Keratinocyte (primary cell): Measurements from ENCODE around the gene DRP2. TPM values are rescaled to one million over a fixed set of nuclear protein-coding genes. Genes with fewer than 3 reads are reported as not detected.

Experiments used
- DNase-seq: peaks from one replicate; pipeline ENCODE4 v3.0.0-alpha.2; 2011; ENCODE audit warnings: low read depth, missing footprints, low spot score
- FAIRE-seq: peaks from 2 replicates; lab custom pipeline; 2011; peaks lifted over from hg19 to GRCh38; lab: Jason Lieb, UNC
- H2AFZ ChIP-seq: 2 replicates; pipeline ENCODE4 v1.6.0; 2012; ENCODE audit warnings: low read length, control low read depth, inconsistent platforms; ENCODE audit not compliant: control insufficient read depth
- H3K27ac ChIP-seq: 2 replicates; pipeline ENCODE4 v1.5.1; 2011; ENCODE audit warnings: low read length; ENCODE audit not compliant: control insufficient read depth, insufficient read depth
- H3K27me3 ChIP-seq: 3 replicates; pipeline ENCODE4 v1.6.0; 2011; ENCODE audit warnings: low read length; ENCODE audit not compliant: control insufficient read depth, insufficient read depth; ENCODE audit errors: extremely low read depth
- H3K36me3 ChIP-seq, 2 experiments: 2 replicates in 1 of 2; 3 replicates in 1 of 2; pipeline ENCODE4 v1.5.1; 2011; ENCODE audit warnings: low read length in 2 of 2, mild to moderate bottlenecking in 1 of 2; ENCODE audit not compliant: control insufficient read depth in 2 of 2, insufficient read depth in 2 of 2; ENCODE audit errors: extremely low read depth in 1 of 2
- H3K4me1 ChIP-seq: 3 replicates; pipeline ENCODE4 v1.5.1; 2011; ENCODE audit warnings: low read length; ENCODE audit not compliant: control insufficient read depth, insufficient read depth; ENCODE audit errors: extremely low read depth
- H3K4me2 ChIP-seq: 3 replicates; pipeline ENCODE4 v1.6.0; 2011; ENCODE audit warnings: low read depth, low read length; ENCODE audit not compliant: control insufficient read depth, insufficient read depth; ENCODE audit errors: extremely low read depth
- H3K4me3 ChIP-seq, 3 experiments: fragments of 200-600 bp in 1 of 3; sonication (generic) in 1 of 3; 2 replicates in 2 of 3; 3 replicates in 1 of 3; pipeline ENCODE4 v1.5.1; 2011 to 2016; ENCODE audit warnings: low read length in 3 of 3, mild to moderate bottlenecking in 3 of 3, control low read depth in 2 of 3, inconsistent platforms in 1 of 3, low read depth in 1 of 3, mixed read lengths in 1 of 3, mixed run types in 1 of 3, moderate library complexity in 1 of 3; ENCODE audit not compliant: control insufficient read depth in 2 of 3, insufficient read depth in 2 of 3; ENCODE audit errors: extremely low read depth in 1 of 3
- H3K79me2 ChIP-seq: 2 replicates; pipeline ENCODE4 v1.6.0; 2012; ENCODE audit warnings: low read length; ENCODE audit not compliant: control insufficient read depth, insufficient read depth
- H3K9ac ChIP-seq: 3 replicates; pipeline ENCODE4 v1.6.0; 2011; ENCODE audit warnings: low read length; ENCODE audit not compliant: control insufficient read depth, insufficient read depth; ENCODE audit errors: extremely low read depth
- H3K9me1 ChIP-seq: 3 replicates; pipeline ENCODE4 v1.6.0; 2011; ENCODE audit warnings: low read length; ENCODE audit not compliant: control insufficient read depth, insufficient read depth; ENCODE audit errors: extremely low read depth
- H3K9me3 ChIP-seq: 2 replicates; pipeline ENCODE4 v1.5.1; 2012; ENCODE audit warnings: low read depth, low read length; ENCODE audit not compliant: control insufficient read depth
- H4K20me1 ChIP-seq: 3 replicates; pipeline ENCODE4 v1.6.0; 2011; ENCODE audit warnings: low read length; ENCODE audit not compliant: control insufficient read depth, insufficient read depth; ENCODE audit errors: extremely low read depth
- CTCF ChIP-seq, 3 experiments: IDR thresholded peaks in 1 of 3; conservative IDR thresholded peaks in 1 of 3; optimal IDR thresholded peaks in 1 of 3; 2 replicates in 2 of 3; 3 replicates in 1 of 3; pipeline versions ENCODE3 to v1.5.1; 2011; ENCODE audit warnings: low read length in 3 of 3, mild to moderate bottlenecking in 3 of 3, moderate library complexity in 2 of 3, control low read depth in 1 of 3, inconsistent platforms in 1 of 3; ENCODE audit not compliant: insufficient read depth in 2 of 3; ENCODE audit errors: extremely low read depth in 1 of 3
- EZH2 ChIP-seq: IDR thresholded peaks from one replicate; pipeline ENCODE4 v1.6.1; 2012; ENCODE audit warnings: inconsistent platforms, mild to moderate bottlenecking, low read length, moderate library complexity
- dilution Hi-C: fragments of 300-500 bp; cut with MboI; formaldehyde crosslinking; loops from one replicate; pipeline ENCODE4 v1.7.0; 2020; ENCODE audit warnings: low sequenced_read_pairs; ENCODE audit not compliant: extremely low pct_ligation_motif_present
- polyA plus RNA-seq, 5 experiments: library from polyadenylated mRNA; depleted of rRNA in 3 of 5; stranded (reverse) in 3 of 5; stranded (forward) in 1 of 5; unstranded in 1 of 5; fragments of >200 nt; gene quantifications; 1 replicate in 1 of 5; 2 replicates in 3 of 5; 3 replicates in 1 of 5; pipeline versions ENCODE4 v1.2.1 to v1.2.3, GENCODE V29; 2011 to 2012; ENCODE audit warnings: missing spikeins in 2 of 5, low read depth in 1 of 5, low replicate concordance in 1 of 5

The DRP2 gene
- polyA plus RNA-seq, 1 donor (not counting 4 experiments of a cell fraction or from before 2014, with no cell fraction given), result 0.08 TPM

- no peaks in the 10 kb centered on the region for H3K4me1 ChIP-seq
- no peak for DNase-seq
- no peak overlapping the region for H3K4me3 ChIP-seq
- H4K20me1 ChIP-seq, result no peaks in the 10 kb centered on the region
- H2AFZ ChIP-seq, result no peak overlapping the region
- FAIRE-seq, result no peak
- H3K27me3 ChIP-seq, result no peaks in the 10 kb centered on the region
- no peak overlapping the region for H3K27ac ChIP-seq
- no peak overlapping the region for H3K4me2 ChIP-seq
- no peaks in the 10 kb centered on the region for H3K9me1 ChIP-seq
- no peaks in the 10 kb centered on the region for H3K9me3 ChIP-seq
- TF ChIP-seq CTCF (optimal IDR thresholded peaks at IDR 0.05 in 1 of 3, IDR thresholded peaks at IDR 0.05 in 1 of 3, conservative IDR thresholded peaks at IDR 0.05 in 1 of 3; ENCODE audit: extremely low read depth in 1 of 3, insufficient read depth in 2 of 3, low read length in 3 of 3) (no peak), EZH2 (no peak)
- no peaks in the 10 kb centered on the region for H3K79me2 ChIP-seq
- no peaks in the 10 kb centered on the region for H3K36me3 ChIP-seq
- no peak overlapping the region for H3K9ac ChIP-seq
- dilution Hi-C loops, result no loop called here
These were observed 24.0 kb upstream of the DRP2 start for GRCh38 chrX:101195442-101196173.

- H2AFZ ChIP-seq, result no peak overlapping the region
- H3K4me3 ChIP-seq, result no peak overlapping the region
- dilution Hi-C loops, result no loop called here
- no peaks in the 10 kb centered on the region for H3K79me2 ChIP-seq
- no peaks in the 10 kb centered on the region for H3K9me1 ChIP-seq
- DNase-seq, result no peak
- H3K4me2 ChIP-seq, result no peak overlapping the region
- no peaks in the 10 kb centered on the region for H3K4me1 ChIP-seq
- H3K27me3 ChIP-seq, result no peaks in the 10 kb centered on the region
- H3K27ac ChIP-seq, result no peak overlapping the region
- H3K36me3 ChIP-seq, result no peaks in the 10 kb centered on the region
- no peaks in the 10 kb centered on the region for H3K9me3 ChIP-seq
- TF ChIP-seq EZH2, result no peak
- TF ChIP-seq CTCF (optimal IDR thresholded peaks at IDR 0.05 in 1 of 3, IDR thresholded peaks at IDR 0.05 in 1 of 3, conservative IDR thresholded peaks at IDR 0.05 in 1 of 3; ENCODE audit: extremely low read depth in 1 of 3, insufficient read depth in 2 of 3, low read length in 3 of 3), result no peak
- H4K20me1 ChIP-seq, result no peaks in the 10 kb centered on the region
- FAIRE-seq, result no peak
- no peak overlapping the region for H3K9ac ChIP-seq
These were observed 15.7 kb upstream of the DRP2 start for GRCh38 chrX:101203761-101204351.
